HT1080 (cell line): ENCODE data around the gene C1orf216. TPM values are rescaled to one million over a fixed set of nuclear protein-coding genes. Genes with fewer than 3 reads are reported as not detected.
"Not testable (repeated sequence)": the region's sequence is repeated elsewhere in the genome, so short reads cannot be mapped to it uniquely, and the experiment has no call there.

ENCODE experiments used
- DNase-seq: peaks from one replicate; pipeline ENCODE4 v3.0.0-alpha.2; 2015; ENCODE audit warnings: low read depth
- polyA plus RNA-seq, 2 experiments: library from polyadenylated mRNA; depleted of rRNA; stranded (reverse); fragments of >200 nt; gene quantifications; 2 replicates each; pipeline ENCODE4 v1.2.3, GENCODE V29; 2015
- total RNA-seq: library from RNA; depleted of rRNA; stranded (reverse); fragments of >200 nt; shearing (Covaris generic); gene quantifications from 2 replicates; pipeline ENCODE4 v1.2.3, GENCODE V29; 2014; rRNA removed

The C1orf216 gene, protein sequence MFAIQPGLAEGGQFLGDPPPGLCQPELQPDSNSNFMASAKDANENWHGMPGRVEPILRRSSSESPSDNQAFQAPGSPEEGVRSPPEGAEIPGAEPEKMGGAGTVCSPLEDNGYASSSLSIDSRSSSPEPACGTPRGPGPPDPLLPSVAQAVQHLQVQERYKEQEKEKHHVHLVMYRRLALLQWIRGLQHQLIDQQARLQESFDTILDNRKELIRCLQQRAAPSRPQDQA
- 14.6 and 16.7 TPM in 2 replicates for total RNA-seq
- polyA plus RNA-seq (2015; cell fraction: cytosol; rRNA removed): 12.3 and 18.2 TPM in 2 replicates
- polyA plus RNA-seq (2015; cell fraction: nucleus; rRNA removed): 16.3 and 17.9 TPM in 2 replicates

GRCh38 chr1:35718492-35719336, at the start of gene C1orf216:
Gene C1orf216, minus strand, starts transcription at chr1:35718884. Its CDS starts 2,563 bp downstream, at chr1:35716321.
- DNase-seq: peak; percentile 75

GRCh38 chr1:35764283-35764682, 45.6 kb upstream of the C1orf216 start:
- no peak for DNase-seq

- DNase-seq: no peak
Observed at GRCh38 chr1:35763201-35763600, 44.5 kb upstream of the C1orf216 start.

DNA sequence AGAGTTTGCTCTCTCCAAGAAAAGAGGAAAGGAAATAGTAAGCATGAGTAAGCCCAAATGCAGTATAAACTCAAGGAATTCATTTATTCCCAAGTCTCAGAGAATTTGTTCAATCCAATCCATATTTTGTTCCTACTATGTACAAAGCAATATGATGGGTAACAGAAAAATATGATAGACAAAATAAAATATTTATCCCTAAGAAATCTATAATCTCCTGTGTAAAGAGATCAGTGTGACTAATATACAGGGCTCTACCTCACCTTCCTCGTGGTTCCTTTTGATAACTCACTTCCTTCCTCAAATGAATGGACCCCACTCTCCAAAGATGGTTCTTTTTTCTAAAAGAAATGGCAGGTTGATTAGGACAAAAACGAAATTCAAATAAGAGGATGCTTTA, 43.5 kb upstream of the C1orf216 start:
- DNase-seq: peak; percentile 38

DNA sequence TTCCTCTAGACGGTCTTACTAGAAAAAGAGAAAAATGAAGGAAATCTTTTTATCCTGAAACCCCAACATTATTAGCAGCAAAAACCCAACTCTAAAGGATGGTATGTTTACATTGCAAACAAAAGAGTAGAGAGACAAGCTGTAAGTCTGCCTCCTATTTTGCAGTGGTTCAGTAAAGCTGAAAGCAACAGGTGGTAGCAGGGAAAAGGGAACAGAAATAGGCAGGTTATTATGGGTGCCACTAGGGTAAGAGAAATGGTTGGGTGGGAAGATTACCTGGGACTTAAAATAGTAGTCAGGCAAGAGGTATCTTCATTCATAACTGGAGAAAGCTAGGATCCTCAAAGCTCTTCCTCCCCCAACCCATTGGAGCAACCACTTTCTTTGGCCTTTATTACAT, 37.4 kb upstream of the C1orf216 start:
- DNase-seq: no peak

GRCh38 chr1:35753626-35754260, 35.1 kb upstream of the C1orf216 start:
- no peak for DNase-seq

DNA sequence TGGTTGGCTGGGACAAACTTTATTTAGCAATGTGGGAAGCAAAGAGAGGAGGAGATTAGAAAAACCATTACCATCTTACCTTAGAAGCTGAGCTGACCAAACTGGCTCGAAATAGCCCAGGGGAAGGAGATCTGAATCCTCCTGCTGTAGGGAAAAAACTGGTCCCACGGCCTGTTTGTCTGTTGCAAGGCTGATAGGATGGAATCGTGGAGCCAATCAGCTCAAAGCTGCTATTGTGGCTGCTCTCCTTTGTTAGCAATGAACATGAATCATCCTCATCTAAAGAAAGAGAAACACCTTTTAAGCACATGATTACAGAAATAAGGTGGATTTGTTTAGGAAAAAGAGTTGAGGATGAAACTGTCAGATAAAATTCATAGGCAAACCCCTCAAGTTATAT, 29.6 kb upstream of the C1orf216 start:
- no peak for DNase-seq

GRCh38 chr1:35745124-35745730, 26.5 kb upstream of the C1orf216 start:
- DNase-seq: no peak

DNA sequence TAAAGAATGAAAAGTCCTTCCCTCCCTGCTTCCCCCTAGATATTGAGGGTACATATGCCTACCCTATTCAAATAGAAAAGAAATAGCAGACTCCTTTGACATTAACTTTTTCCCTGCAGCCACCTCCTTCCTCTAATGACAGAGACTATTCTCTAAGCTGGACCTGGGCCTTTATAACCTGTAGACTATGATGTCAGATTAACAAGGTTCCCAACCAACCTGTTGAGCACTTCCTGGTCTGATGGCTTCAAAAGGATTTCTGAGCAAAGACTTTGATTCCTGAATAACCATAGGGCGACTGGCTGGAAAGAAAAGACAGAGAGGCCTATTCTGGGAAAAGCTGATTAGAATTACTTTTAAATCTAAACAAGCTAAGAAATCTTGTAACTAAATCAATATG, 18.4 kb upstream of the C1orf216 start:
- DNase-seq: no peak

- no peak for DNase-seq
Observed at GRCh38 chr1:35727434-35728040, 8.9 kb upstream of the C1orf216 start.

DNA sequence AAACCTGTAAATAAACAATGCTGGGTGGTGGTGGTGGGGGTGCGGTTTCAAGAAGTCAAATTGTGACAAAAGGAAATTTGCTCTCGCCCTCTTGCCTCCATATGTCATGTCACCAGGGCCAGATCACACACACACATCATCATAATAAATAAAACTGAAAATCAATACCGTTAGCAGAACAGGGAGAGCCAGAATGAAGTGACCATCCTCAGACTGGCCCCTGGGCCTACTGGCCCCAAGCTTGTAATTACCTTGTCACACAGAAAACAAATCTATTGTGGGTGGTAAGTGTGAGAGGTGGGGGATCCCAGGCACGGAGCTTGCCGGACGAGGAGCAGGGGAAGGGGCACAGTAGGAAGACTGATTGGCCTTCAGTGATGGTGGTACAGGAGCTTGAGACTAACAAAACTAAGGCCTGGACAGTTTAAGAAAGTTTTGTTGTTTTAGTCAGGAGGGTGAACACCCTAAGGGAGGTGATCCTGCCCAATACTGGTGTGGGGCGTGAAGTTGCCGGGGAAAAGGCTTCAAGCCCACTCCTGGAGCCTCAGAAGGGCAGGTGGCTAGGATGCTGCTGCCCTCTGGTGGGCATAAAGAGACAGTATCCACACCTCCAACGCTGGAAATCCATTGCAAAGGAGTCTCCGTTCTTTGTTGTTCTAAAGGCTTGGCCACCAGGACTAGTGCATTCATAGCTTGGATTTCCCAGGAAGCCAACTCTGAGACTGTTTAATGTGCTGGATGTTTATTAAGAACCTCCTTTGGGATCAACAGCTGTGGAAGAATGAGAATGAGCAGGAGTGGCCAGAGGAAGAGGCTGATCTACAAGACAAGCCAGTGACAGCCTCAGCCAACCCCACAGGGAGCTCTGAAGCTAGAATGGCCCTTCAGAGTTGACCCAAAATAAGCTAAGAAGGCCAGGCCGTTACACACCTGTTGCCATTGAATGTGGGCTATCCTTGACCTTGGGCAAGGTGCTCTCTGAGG, 8.1 kb upstream of the C1orf216 start:
- peak; percentile 46 for DNase-seq

GRCh38 chr1:35725596-35725995, 6.9 kb upstream of the C1orf216 start:
- no peak for DNase-seq

GRCh38 chr1:35717911-35718476, 690 bp downstream of the C1orf216 start:
- peak; percentile 61 for DNase-seq

GRCh38 chr1:35715568-35716002, 3.1 kb downstream of the C1orf216 start:
- DNase-seq: peak; percentile 72

DNA sequence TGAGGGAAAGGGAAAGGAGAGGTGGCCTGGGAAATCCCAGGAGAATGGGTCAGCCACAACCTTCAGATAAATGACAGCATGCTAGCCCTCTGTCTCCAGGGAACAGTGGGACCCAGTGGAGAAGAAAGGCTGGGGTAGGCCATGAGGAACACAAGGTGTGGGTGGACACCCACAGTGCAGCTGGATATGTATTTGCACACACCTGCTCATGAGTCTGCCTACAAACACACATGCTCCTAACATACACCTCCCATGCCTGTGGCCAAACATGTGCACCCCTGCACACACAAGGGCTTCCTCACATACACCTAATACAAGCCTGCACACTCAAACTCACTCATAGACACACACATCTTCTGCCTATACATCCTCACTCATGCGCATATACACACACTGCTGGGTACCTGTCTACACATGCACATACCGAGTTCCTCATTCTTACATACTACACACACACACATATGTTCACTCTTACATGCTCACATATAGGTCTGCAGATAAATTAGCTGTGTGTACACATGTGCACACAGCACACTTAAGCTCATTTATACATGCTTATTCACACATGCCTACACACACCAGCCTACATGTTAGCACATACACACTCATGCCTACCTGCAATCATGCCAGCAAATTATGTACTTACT, 3.6 kb downstream of the C1orf216 start:
- DNase-seq: no peak

GRCh38 chr1:35711098-35711497, 7.6 kb downstream of the C1orf216 start:
- not testable (repeated sequence) for DNase-seq

DNA sequence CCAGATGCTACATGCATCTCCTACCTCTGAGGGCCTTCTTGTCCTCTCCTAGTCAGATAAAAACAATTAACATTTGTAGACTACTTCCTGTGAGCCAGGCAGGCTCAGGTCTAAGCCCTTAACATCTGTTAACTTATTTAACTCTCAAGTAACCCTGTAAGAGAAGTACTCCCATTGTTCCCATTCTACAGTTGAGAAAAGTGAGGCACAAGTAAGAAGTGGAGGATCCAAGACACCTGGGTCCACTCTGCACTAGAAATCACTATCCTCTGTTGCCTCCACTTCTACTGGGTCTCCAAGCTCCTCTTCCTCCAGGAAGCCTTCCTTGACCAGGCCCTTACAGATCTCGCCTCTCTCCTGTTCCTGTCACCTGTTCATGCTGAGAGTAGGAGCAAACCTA, 9.7 kb downstream of the C1orf216 start:
- DNase-seq: no peak

GRCh38 chr1:35708441-35708921, 10.2 kb downstream of the C1orf216 start:
- no peak for DNase-seq
